ENCODE results near the gene SAP30L. TPM values are rescaled to one million over a fixed set of nuclear protein-coding genes. Genes with fewer than 3 reads are reported as not detected.
A peak's percentile ranks its signal among the peaks of the same experiment; 100 is the strongest.

Gene SAP30L
- total and polyA plus RNA-seq, 3 experiments from 2014 or later: 35.1 to 37.9 (median 37.9) TPM

- POLR2A ChIA-PET: no interaction called here
- DNase-seq: no peak
- H3K27me3 Mint-ChIP-seq: peaks cover 13 to 32% of the 10 kb centered on the region in 2 donors
- H3K9me3 Mint-ChIP-seq: no peaks in the 10 kb centered on the region
- no peak overlapping the region for H3K4me3 ChIP-seq (ENCODE audit: low read length)
- H3K9me3 ChIP-seq (ENCODE audit: low read length): no peaks in the 10 kb centered on the region
- H3K36me3 Mint-ChIP-seq: peaks cover 0 to 7% (median 0%) of the 10 kb centered on the region in 3 donors
- H3K4me1 Mint-ChIP-seq: peaks cover 6 to 13% (median 10%) of the 10 kb centered on the region in 3 donors
- H3K36me3 ChIP-seq (ENCODE audit: insufficient read depth, low read length): no peaks in the 10 kb centered on the region
- no peak overlapping the region for H3K4me3 Mint-ChIP-seq
- H3K27ac ChIP-seq (ENCODE audit: low read depth, low read length): no peak overlapping the region
- H3K27ac Mint-ChIP-seq: no peak overlapping the region
- CTCF ChIA-PET: interaction anchor here (0.7 to 2.3 kb wide), 8 partner anchors 8 to 394 kb away, joined by 3 to 5 read pairs (median 4); no protein-coding TSS in a partner anchor
- H3K27me3 ChIP-seq (ENCODE audit: insufficient read depth, low read length, poor library complexity, severe bottlenecking): peaks cover 17% of the 10 kb centered on the region
- H3K4me1 ChIP-seq (ENCODE audit: insufficient read depth, low read length): no peaks in the 10 kb centered on the region
Observed at GRCh38 chr5:154466671-154467070, 20.9 kb downstream of the SAP30L start.

- peaks cover 28% of the 10 kb centered on the region for H3K27me3 ChIP-seq (ENCODE audit: insufficient read depth, low read length, poor library complexity, severe bottlenecking)
- POLR2A ChIA-PET: no interaction called here
- Mint-ChIP-seq H3K27me3 (peaks cover 24 to 43% of the 10 kb centered on the region in 2 donors), H3K9me3 (no peaks in the 10 kb centered on the region), H3K27ac (no peak overlapping the region), H3K4me3 (no peak overlapping the region), H3K36me3 (peaks cover 0 to 5% (median 0%) of the 10 kb centered on the region in 3 donors), H3K4me1 (peaks cover 6 to 16% (median 10%) of the 10 kb centered on the region in 3 donors)
- H3K36me3 ChIP-seq (ENCODE audit: insufficient read depth, low read length): no peaks in the 10 kb centered on the region
- peaks cover 2% of the 10 kb centered on the region for H3K4me1 ChIP-seq (ENCODE audit: insufficient read depth, low read length)
- H3K4me3 ChIP-seq (ENCODE audit: low read length): no peak overlapping the region
- peak; percentile 46 to 76 (median 62) for DNase-seq
- H3K27ac ChIP-seq (ENCODE audit: low read depth, low read length): no peak overlapping the region
- CTCF ChIA-PET: interaction anchor here (1.0 to 2.5 kb wide), 10 partner anchors 9 to 395 kb away, joined by 3 to 7 read pairs (median 4); no protein-coding TSS in a partner anchor
- H3K9me3 ChIP-seq (ENCODE audit: low read length): no peaks in the 10 kb centered on the region
Observed at GRCh38 chr5:154467655-154468354, 22.0 kb downstream of the SAP30L start.

GRCh38 chr5:154470137-154470536 lies 24.3 kb downstream of the SAP30L start:
- ChIA-PET POLR2A (no interaction called here), CTCF (interaction anchor here (0.7 to 2.5 kb wide), 2 partner anchors 13 to 271 kb away, joined by 3 to 6 read pairs; no protein-coding TSS in a partner anchor)
- Histone ChIP-seq H3K9me3 (ENCODE audit: low read length) (no peaks in the 10 kb centered on the region), H3K36me3 (ENCODE audit: insufficient read depth, low read length) (no peaks in the 10 kb centered on the region), H3K27me3 (ENCODE audit: insufficient read depth, low read length, poor library complexity, severe bottlenecking) (peaks cover 51% of the 10 kb centered on the region), H3K4me3 (ENCODE audit: low read length) (no peak overlapping the region), H3K4me1 (ENCODE audit: insufficient read depth, low read length) (peaks cover 26% of the 10 kb centered on the region), H3K27ac (ENCODE audit: low read depth, low read length) (no peak overlapping the region)
- H3K4me3 Mint-ChIP-seq: no peak overlapping the region
- H3K27ac Mint-ChIP-seq: peak overlapping the region in 1 of 8 donors; percentile 32
- peaks cover 26 to 39% (median 33%) of the 10 kb centered on the region in 3 donors for H3K4me1 Mint-ChIP-seq
- peaks cover 47 to 66% of the 10 kb centered on the region in 2 donors for H3K27me3 Mint-ChIP-seq
- DNase-seq: no peak
- H3K9me3 Mint-ChIP-seq: no peaks in the 10 kb centered on the region
- no peaks in the 10 kb centered on the region for H3K36me3 Mint-ChIP-seq

GRCh38 chr5:154470947-154471870 lies 25.4 kb downstream of the SAP30L start:
- no peaks in the 10 kb centered on the region for H3K9me3 ChIP-seq (ENCODE audit: low read length)
- Mint-ChIP-seq H3K36me3 (no peaks in the 10 kb centered on the region), H3K9me3 (no peaks in the 10 kb centered on the region), H3K27ac (peak overlapping the region in 1 of 8 donors; percentile 30), H3K4me1 (peaks cover 34 to 49% (median 43%) of the 10 kb centered on the region in 3 donors), H3K4me3 (peak overlapping the region in 4 of 7 donors; percentile 16 to 57 (median 44)), H3K27me3 (peaks cover 58 to 76% of the 10 kb centered on the region in 2 donors)
- no peak overlapping the region for H3K4me3 ChIP-seq (ENCODE audit: low read length)
- no peak for DNase-seq
- ChIA-PET POLR2A (no interaction called here), CTCF (no interaction called here)
- H3K27ac ChIP-seq (ENCODE audit: low read depth, low read length): no peak overlapping the region
- peaks cover 62% of the 10 kb centered on the region for H3K27me3 ChIP-seq (ENCODE audit: insufficient read depth, low read length, poor library complexity, severe bottlenecking)
- peaks cover 36% of the 10 kb centered on the region for H3K4me1 ChIP-seq (ENCODE audit: insufficient read depth, low read length)
- no peaks in the 10 kb centered on the region for H3K36me3 ChIP-seq (ENCODE audit: insufficient read depth, low read length)

GRCh38 chr5:154472871-154473580 lies 27.2 kb downstream of the SAP30L start:
- POLR2A ChIA-PET: no interaction called here

GRCh38 chr5:154473581-154474283 lies 27.9 kb downstream of the SAP30L start:
- no peaks in the 10 kb centered on the region for H3K9me3 ChIP-seq (ENCODE audit: low read length)
- Mint-ChIP-seq H3K27me3 (peaks cover 76 to 85% of the 10 kb centered on the region in 2 donors), H3K4me3 (peak overlapping the region; percentile 49 to 78 (median 60)), H3K27ac (peak overlapping the region in 2 of 8 donors; percentile 5 to 45), H3K36me3 (no peaks in the 10 kb centered on the region), H3K9me3 (no peaks in the 10 kb centered on the region), H3K4me1 (peaks cover 51 to 67% (median 52%) of the 10 kb centered on the region in 3 donors)
- no peak overlapping the region for H3K27ac ChIP-seq (ENCODE audit: low read depth, low read length)
- no peak for DNase-seq
- H3K4me1 ChIP-seq (ENCODE audit: insufficient read depth, low read length): peaks cover 52% of the 10 kb centered on the region
- ChIA-PET CTCF (interaction anchor here (1.1 to 1.7 kb wide), 3 partner anchors 8 to 13 kb away, joined by 3 to 6 read pairs (median 5); no protein-coding TSS in a partner anchor), POLR2A (no interaction called here)
- no peaks in the 10 kb centered on the region for H3K36me3 ChIP-seq (ENCODE audit: insufficient read depth, low read length)
- H3K4me3 ChIP-seq (ENCODE audit: low read length): peak overlapping the region; percentile 4
- peaks cover 75% of the 10 kb centered on the region for H3K27me3 ChIP-seq (ENCODE audit: insufficient read depth, low read length, poor library complexity, severe bottlenecking)

More at GRCh38 chr5:154472871-154473580, 27.2 kb downstream of the SAP30L start:
- H3K27me3 Mint-ChIP-seq: peaks cover 72 to 87% of the 10 kb centered on the region in 2 donors
- H3K27ac Mint-ChIP-seq: peak overlapping the region in 1 of 8 donors; percentile 57
- no peaks in the 10 kb centered on the region for H3K9me3 ChIP-seq (ENCODE audit: low read length)
- peak overlapping the region; percentile 18 to 63 (median 49) for H3K4me3 Mint-ChIP-seq
- H3K36me3 Mint-ChIP-seq: no peaks in the 10 kb centered on the region
- no peaks in the 10 kb centered on the region for H3K9me3 Mint-ChIP-seq
- peaks cover 72% of the 10 kb centered on the region for H3K27me3 ChIP-seq (ENCODE audit: insufficient read depth, low read length, poor library complexity, severe bottlenecking)
- DNase-seq: no peak
- CTCF ChIA-PET: interaction anchor here (1.7 kb wide), 2 partner anchors 10 to 12 kb away, joined by 5 to 6 read pairs; no protein-coding TSS in a partner anchor
- H3K27ac ChIP-seq (ENCODE audit: low read depth, low read length): no peak overlapping the region
- H3K4me1 Mint-ChIP-seq: peaks cover 50 to 67% (median 52%) of the 10 kb centered on the region in 3 donors
- H3K4me1 ChIP-seq (ENCODE audit: insufficient read depth, low read length): peaks cover 52% of the 10 kb centered on the region
- no peak overlapping the region for H3K4me3 ChIP-seq (ENCODE audit: low read length)
- no peaks in the 10 kb centered on the region for H3K36me3 ChIP-seq (ENCODE audit: insufficient read depth, low read length)

Data from CD8-positive, alpha-beta memory T cell (primary cell).